Suprapubic skin (tissue), 3 donors: ENCODE measurements around the gene RBM27.

Source experiments
- EP300 ChIP-seq: sonication (generic); formaldehyde crosslinking; IDR thresholded peaks from one replicate; pipeline ENCODE4 v1.6.1; 2017; ENCODE audit warnings: antibody characterized with exemption
- POLR2A ChIP-seq, 2 donors: fragments of 450-650 bp; IDR thresholded peaks; one replicate each; pipeline ENCODE4 v1.6.1; 2017; ENCODE audit warnings: antibody characterized with exemption in 2 of 2, mild to moderate bottlenecking in 2 of 2, moderate library complexity in 2 of 2
- TF ChIP-seq, protein P1 (sequence below), 2 donors: fragments of 200-600 bp in 1 of 2; fragments of 450-650 bp in 1 of 2; sonication (generic) in 1 of 2; IDR thresholded peaks; one replicate each; pipeline ENCODE4 v1.5.1; 2016 to 2019; ENCODE audit warnings: antibody characterized with exemption in 2 of 2, mild to moderate bottlenecking in 1 of 2, moderate library complexity in 1 of 2

GRCh38 chr5:146221234-146221633, 17.8 kb downstream of the RBM27 start:
- TF ChIP-seq, protein P1, sequence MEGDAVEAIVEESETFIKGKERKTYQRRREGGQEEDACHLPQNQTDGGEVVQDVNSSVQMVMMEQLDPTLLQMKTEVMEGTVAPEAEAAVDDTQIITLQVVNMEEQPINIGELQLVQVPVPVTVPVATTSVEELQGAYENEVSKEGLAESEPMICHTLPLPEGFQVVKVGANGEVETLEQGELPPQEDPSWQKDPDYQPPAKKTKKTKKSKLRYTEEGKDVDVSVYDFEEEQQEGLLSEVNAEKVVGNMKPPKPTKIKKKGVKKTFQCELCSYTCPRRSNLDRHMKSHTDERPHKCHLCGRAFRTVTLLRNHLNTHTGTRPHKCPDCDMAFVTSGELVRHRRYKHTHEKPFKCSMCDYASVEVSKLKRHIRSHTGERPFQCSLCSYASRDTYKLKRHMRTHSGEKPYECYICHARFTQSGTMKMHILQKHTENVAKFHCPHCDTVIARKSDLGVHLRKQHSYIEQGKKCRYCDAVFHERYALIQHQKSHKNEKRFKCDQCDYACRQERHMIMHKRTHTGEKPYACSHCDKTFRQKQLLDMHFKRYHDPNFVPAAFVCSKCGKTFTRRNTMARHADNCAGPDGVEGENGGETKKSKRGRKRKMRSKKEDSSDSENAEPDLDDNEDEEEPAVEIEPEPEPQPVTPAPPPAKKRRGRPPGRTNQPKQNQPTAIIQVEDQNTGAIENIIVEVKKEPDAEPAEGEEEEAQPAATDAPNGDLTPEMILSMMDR (IDR thresholded peaks at IDR 0.05), result no peak
- TF ChIP-seq POLR2A (IDR thresholded peaks at IDR 0.05) (no peak), EP300 (no peak)
